ENCODE measurements around the gene ROMO1.
"Not testable (repeated sequence)": the region's sequence is repeated elsewhere in the genome, so short reads cannot be mapped to it uniquely, and the experiment has no call there.

The ROMO1 gene

GRCh38 chr20:35680452-35681183 lies 18.6 kb upstream of the ROMO1 start:
- no peak for DNase-seq (ENCODE audit: low read depth in 2 of 2, low spot score in 1 of 2)

GRCh38 chr20:35681960-35682359 lies 17.2 kb upstream of the ROMO1 start:
- no peak for DNase-seq (ENCODE audit: low read depth in 2 of 2, low spot score in 1 of 2)

- not testable (repeated sequence) for DNase-seq (ENCODE audit: low read depth in 2 of 2, low spot score in 1 of 2)
These were observed 13.8 kb upstream of the ROMO1 start for GRCh38 chr20:35685368-35685767.

- DNase-seq (ENCODE audit: low read depth in 2 of 2, low spot score in 1 of 2), result not testable (repeated sequence)
These were observed 12.3 kb upstream of the ROMO1 start for GRCh38 chr20:35686872-35687271.

GRCh38 chr20:35690265-35690664 lies 8.9 kb upstream of the ROMO1 start:
- DNase-seq (ENCODE audit: low read depth in 2 of 2, low spot score in 1 of 2), result no peak

GRCh38 chr20:35695245-35695749 lies 3.9 kb upstream of the ROMO1 start:
- no peak for DNase-seq (ENCODE audit: low read depth in 2 of 2, low spot score in 1 of 2)

- no peak for DNase-seq (ENCODE audit: low read depth in 2 of 2, low spot score in 1 of 2)
These were observed 3.2 kb upstream of the ROMO1 start for GRCh38 chr20:35695978-35696377.

GRCh38 chr20:35697696-35698297 lies 1.4 kb upstream of the ROMO1 start:
- DNase-seq (ENCODE audit: low read depth in 2 of 2, low spot score in 1 of 2), result no peak

GRCh38 chr20:35698298-35699126 lies 693 bp upstream of the ROMO1 start:
- no peak for DNase-seq (ENCODE audit: low read depth in 2 of 2, low spot score in 1 of 2)

GRCh38 chr20:35699957-35700624 lies 886 bp downstream of the ROMO1 start:
- DNase-seq (ENCODE audit: low read depth in 2 of 2, low spot score in 1 of 2), result no peak

- no peak for DNase-seq (ENCODE audit: low read depth in 2 of 2, low spot score in 1 of 2)
These were observed 1.5 kb downstream of the ROMO1 start for GRCh38 chr20:35700625-35701148.

GRCh38 chr20:35702051-35702823 lies 3.0 kb downstream of the ROMO1 start:
- no peak for DNase-seq (ENCODE audit: low read depth in 2 of 2, low spot score in 1 of 2)

GRCh38 chr20:35702824-35703695 lies 3.9 kb downstream of the ROMO1 start:
- no peak for DNase-seq (ENCODE audit: low read depth in 2 of 2, low spot score in 1 of 2)

- DNase-seq (ENCODE audit: low read depth in 2 of 2, low spot score in 1 of 2), result no peak
These were observed 5.5 kb downstream of the ROMO1 start for GRCh38 chr20:35704514-35705261.

GRCh38 chr20:35705894-35706293 lies 6.7 kb downstream of the ROMO1 start:
- DNase-seq (ENCODE audit: low read depth in 2 of 2, low spot score in 1 of 2), result not testable (repeated sequence)

- DNase-seq (ENCODE audit: low read depth in 2 of 2, low spot score in 1 of 2), result not testable (repeated sequence)
These were observed 7.7 kb downstream of the ROMO1 start for GRCh38 chr20:35706591-35707529.

GRCh38 chr20:35708502-35708901 lies 9.3 kb downstream of the ROMO1 start:
- DNase-seq (ENCODE audit: low read depth in 2 of 2, low spot score in 1 of 2), result no peak

All from stimulated activated CD8-positive, alpha-beta memory T cell treated with anti-CD3 and anti-CD28 coated beads, Interleukin-4, amount 100 ng/mL, for 1 hour (primary cell).